Liver (tissue), 9 donors: ENCODE data around the gene TNS4. TPM values are rescaled to one million over a fixed set of nuclear protein-coding genes. Genes with fewer than 3 reads are reported as not detected.
A peak's percentile ranks its signal among the peaks of the same experiment; 100 is the strongest.

Source experiments
- DNase-seq: peaks from one replicate; pipeline ENCODE4 v3.0.0-alpha.2; 2017; ENCODE audit warnings: low spot score
- H3K27ac ChIP-seq, 2 donors: one replicate each; pipeline ENCODE4 v1.7.0; 2013; ENCODE audit warnings: inconsistent platforms in 2 of 2, low read length in 2 of 2, control low read depth in 1 of 2, low read depth in 1 of 2, mild to moderate bottlenecking in 1 of 2
- H3K27me3 ChIP-seq, 4 donors: one replicate each; pipeline versions ENCODE4 v1.6.1 to v1.7.0; 2013; ENCODE audit warnings: low read length in 3 of 4, inconsistent platforms in 1 of 4, mild to moderate bottlenecking in 1 of 4, moderate library complexity in 1 of 4; ENCODE audit not compliant: control insufficient read depth in 4 of 4, insufficient read depth in 4 of 4
- H3K36me3 ChIP-seq, 4 donors: one replicate each; pipeline versions ENCODE4 v1.6.1 to v1.7.0; 2013; ENCODE audit warnings: low read length in 3 of 4, mild to moderate bottlenecking in 3 of 4, low read depth in 1 of 4, moderate library complexity in 1 of 4; ENCODE audit not compliant: control insufficient read depth in 4 of 4, insufficient read depth in 3 of 4
- H3K4me1 ChIP-seq, 4 donors: one replicate each; pipeline versions ENCODE4 v1.6.1 to v1.7.0; 2013; ENCODE audit warnings: low read length in 3 of 4, mild to moderate bottlenecking in 3 of 4, moderate library complexity in 1 of 4; ENCODE audit not compliant: control insufficient read depth in 4 of 4, insufficient read depth in 4 of 4
- H3K4me3 ChIP-seq, 3 donors: one replicate each; pipeline versions ENCODE4 v1.6.1 to v1.7.0; 2013; ENCODE audit warnings: low read length in 3 of 3, control low read depth in 1 of 3, low read depth in 1 of 3, mild to moderate bottlenecking in 1 of 3
- H3K9ac ChIP-seq, 2 donors: one replicate each; pipeline ENCODE4 v1.7.0; 2013; ENCODE audit warnings: low read length in 2 of 2, mild to moderate bottlenecking in 2 of 2, moderate library complexity in 2 of 2, control low read depth in 1 of 2, low read depth in 1 of 2
- H3K9me3 ChIP-seq, 4 donors: one replicate each; pipeline versions ENCODE4 v1.6.1 to v1.7.0; 2013; ENCODE audit warnings: low read length in 3 of 4; ENCODE audit not compliant: control insufficient read depth in 4 of 4
- EGR1 ChIP-seq, 2 donors: IDR thresholded peaks; 2 replicates each; pipeline ENCODE4 v1.6.1; 2016 to 2018; ENCODE audit warnings: antibody characterized with exemption in 2 of 2, low read depth in 2 of 2
- FOXA1 ChIP-seq: IDR thresholded peaks from 2 replicates; pipeline ENCODE4 v1.6.1; 2016; ENCODE audit warnings: antibody characterized with exemption
- HNF4A ChIP-seq, 2 donors: conservative IDR thresholded peaks; 2 replicates each; pipeline ENCODE4 v1.6.1; 2016; ENCODE audit warnings: antibody characterized with exemption in 2 of 2, mild to moderate bottlenecking in 2 of 2
- HNF4G ChIP-seq: IDR thresholded peaks from 2 replicates; pipeline ENCODE4 v1.6.1; 2016; ENCODE audit warnings: antibody characterized with exemption
- JUND ChIP-seq, 2 donors: IDR thresholded peaks; 2 replicates each; pipeline ENCODE4 v1.6.1; 2016; ENCODE audit warnings: antibody characterized with exemption in 2 of 2
- NR2F2 ChIP-seq: IDR thresholded peaks from 2 replicates; pipeline ENCODE4 v1.6.1; 2016; ENCODE audit warnings: antibody characterized with exemption
- RAD21 ChIP-seq, 2 donors: IDR thresholded peaks; 2 replicates each; pipeline ENCODE4 v1.6.1; 2016; ENCODE audit warnings: antibody characterized with exemption in 2 of 2, mild to moderate bottlenecking in 2 of 2
- RXRA ChIP-seq, 2 donors: IDR thresholded peaks; 2 replicates each; pipeline ENCODE4 v1.6.1; 2017 to 2018; ENCODE audit warnings: antibody characterized with exemption in 2 of 2, mild to moderate bottlenecking in 1 of 2
- SP1 ChIP-seq: IDR thresholded peaks from 2 replicates; pipeline ENCODE4 v1.6.1; 2018; ENCODE audit warnings: antibody characterized with exemption, mild to moderate bottlenecking
- WGBS: extraction: QIAGEN DNeasy Blood & Tissue Kit; methylation state at CpG from one replicate; pipeline ENCODE4 v1.1.7; 2013; 5-methylcytosine and 5-hydroxymethylcytosine counted together
- polyA plus RNA-seq, 2 donors: library from polyadenylated mRNA; stranded (reverse) in 1 of 2; unstranded in 1 of 2; fragments of 200-250 nt in 1 of 2; fragments of >200 nt in 1 of 2; fragmentation: Nextera tagmentation in 1 of 2; extraction: Ambion mirVana in 1 of 2; gene quantifications; one replicate each; pipeline versions ENCODE4 v1.2.1 to v1.2.3, GENCODE V29; 2013 to 2015
- total RNA-seq, 2 donors: library from RNA; depleted of rRNA; stranded (reverse); fragments of >200 nt; gene quantifications; one replicate each; pipeline ENCODE4 v1.2.3, GENCODE V29; 2014
- TF ChIP-seq, protein P1 (sequence below): fragments of 150-350 bp; IDR thresholded peaks from 2 replicates; pipeline ENCODE4 v1.5.1; 2017; ENCODE audit warnings: improper control_type of control experiment, low read depth, low read length; ENCODE audit not compliant: missing input control
- TF ChIP-seq, protein P2 (sequence below): IDR thresholded peaks from 2 replicates; pipeline ENCODE4 v1.6.1; 2016; ENCODE audit warnings: antibody characterized with exemption
- TF ChIP-seq, protein P3 (sequence below): IDR thresholded peaks from 2 replicates; pipeline ENCODE4 v1.6.1; 2016; ENCODE audit warnings: antibody characterized with exemption, mild to moderate bottlenecking
- TF ChIP-seq, protein P4 (sequence below): IDR thresholded peaks from 2 replicates; pipeline ENCODE4 v1.6.1; 2016; ENCODE audit warnings: antibody characterized with exemption
- donor health status: healthy.
- donor health status: healthy.
- donor health status: healthy.
- donor health status: healthy.
- donor health status: healthy.

TNS4 gene
- total and polyA plus RNA-seq, 4 donors: 0.08 TPM; not detected in 3

DNA sequence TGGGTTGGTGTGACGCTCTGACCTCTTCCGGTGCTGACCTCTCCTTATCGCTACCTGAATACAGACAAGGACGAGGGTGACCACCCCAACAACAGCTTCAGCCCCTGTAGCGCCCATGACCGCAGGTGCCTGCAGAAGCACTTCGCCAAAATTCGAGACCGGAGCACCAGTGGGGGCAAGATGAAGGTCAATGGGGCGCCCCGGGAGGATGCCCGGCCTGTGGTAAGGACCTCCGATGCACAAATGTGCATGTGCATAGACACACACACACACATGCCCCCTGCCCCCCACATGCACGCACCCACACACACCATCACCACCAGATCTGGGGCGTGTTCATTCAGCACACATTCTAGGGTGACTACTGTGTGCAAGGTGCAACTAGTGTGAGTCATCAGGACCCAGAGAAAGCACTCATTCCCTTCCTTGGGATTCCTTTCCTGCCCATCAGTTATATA, 48.5 kb downstream of the TNS4 start:
- Histone ChIP-seq H3K36me3 (peaks cover 19 to 55% (median 39%) of the 10 kb centered on the region in 4 donors), H3K9ac (no peak overlapping the region), H3K27me3 (no peaks in the 10 kb centered on the region), H3K9me3 (no peaks in the 10 kb centered on the region), H3K4me1 (peaks cover 19 to 95% (median 91%) of the 10 kb centered on the region in 4 donors), H3K27ac (peak overlapping the region; percentile 56 to 65), H3K4me3 (no peak overlapping the region)
- 78% methylated on average over 15 of the region's 15 CpGs for WGBS
- no peak for DNase-seq
- TF ChIP-seq HNF4G: no peak
- TF ChIP-seq, protein P1, sequence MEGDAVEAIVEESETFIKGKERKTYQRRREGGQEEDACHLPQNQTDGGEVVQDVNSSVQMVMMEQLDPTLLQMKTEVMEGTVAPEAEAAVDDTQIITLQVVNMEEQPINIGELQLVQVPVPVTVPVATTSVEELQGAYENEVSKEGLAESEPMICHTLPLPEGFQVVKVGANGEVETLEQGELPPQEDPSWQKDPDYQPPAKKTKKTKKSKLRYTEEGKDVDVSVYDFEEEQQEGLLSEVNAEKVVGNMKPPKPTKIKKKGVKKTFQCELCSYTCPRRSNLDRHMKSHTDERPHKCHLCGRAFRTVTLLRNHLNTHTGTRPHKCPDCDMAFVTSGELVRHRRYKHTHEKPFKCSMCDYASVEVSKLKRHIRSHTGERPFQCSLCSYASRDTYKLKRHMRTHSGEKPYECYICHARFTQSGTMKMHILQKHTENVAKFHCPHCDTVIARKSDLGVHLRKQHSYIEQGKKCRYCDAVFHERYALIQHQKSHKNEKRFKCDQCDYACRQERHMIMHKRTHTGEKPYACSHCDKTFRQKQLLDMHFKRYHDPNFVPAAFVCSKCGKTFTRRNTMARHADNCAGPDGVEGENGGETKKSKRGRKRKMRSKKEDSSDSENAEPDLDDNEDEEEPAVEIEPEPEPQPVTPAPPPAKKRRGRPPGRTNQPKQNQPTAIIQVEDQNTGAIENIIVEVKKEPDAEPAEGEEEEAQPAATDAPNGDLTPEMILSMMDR: no peak
- TF ChIP-seq, protein P2, sequence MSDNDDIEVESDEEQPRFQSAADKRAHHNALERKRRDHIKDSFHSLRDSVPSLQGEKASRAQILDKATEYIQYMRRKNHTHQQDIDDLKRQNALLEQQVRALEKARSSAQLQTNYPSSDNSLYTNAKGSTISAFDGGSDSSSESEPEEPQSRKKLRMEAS: no peak
- TF ChIP-seq RXRA (IDR thresholded peaks at IDR 0.05): no peak
- no peak for TF ChIP-seq FOXA1
- TF ChIP-seq, protein P3, sequence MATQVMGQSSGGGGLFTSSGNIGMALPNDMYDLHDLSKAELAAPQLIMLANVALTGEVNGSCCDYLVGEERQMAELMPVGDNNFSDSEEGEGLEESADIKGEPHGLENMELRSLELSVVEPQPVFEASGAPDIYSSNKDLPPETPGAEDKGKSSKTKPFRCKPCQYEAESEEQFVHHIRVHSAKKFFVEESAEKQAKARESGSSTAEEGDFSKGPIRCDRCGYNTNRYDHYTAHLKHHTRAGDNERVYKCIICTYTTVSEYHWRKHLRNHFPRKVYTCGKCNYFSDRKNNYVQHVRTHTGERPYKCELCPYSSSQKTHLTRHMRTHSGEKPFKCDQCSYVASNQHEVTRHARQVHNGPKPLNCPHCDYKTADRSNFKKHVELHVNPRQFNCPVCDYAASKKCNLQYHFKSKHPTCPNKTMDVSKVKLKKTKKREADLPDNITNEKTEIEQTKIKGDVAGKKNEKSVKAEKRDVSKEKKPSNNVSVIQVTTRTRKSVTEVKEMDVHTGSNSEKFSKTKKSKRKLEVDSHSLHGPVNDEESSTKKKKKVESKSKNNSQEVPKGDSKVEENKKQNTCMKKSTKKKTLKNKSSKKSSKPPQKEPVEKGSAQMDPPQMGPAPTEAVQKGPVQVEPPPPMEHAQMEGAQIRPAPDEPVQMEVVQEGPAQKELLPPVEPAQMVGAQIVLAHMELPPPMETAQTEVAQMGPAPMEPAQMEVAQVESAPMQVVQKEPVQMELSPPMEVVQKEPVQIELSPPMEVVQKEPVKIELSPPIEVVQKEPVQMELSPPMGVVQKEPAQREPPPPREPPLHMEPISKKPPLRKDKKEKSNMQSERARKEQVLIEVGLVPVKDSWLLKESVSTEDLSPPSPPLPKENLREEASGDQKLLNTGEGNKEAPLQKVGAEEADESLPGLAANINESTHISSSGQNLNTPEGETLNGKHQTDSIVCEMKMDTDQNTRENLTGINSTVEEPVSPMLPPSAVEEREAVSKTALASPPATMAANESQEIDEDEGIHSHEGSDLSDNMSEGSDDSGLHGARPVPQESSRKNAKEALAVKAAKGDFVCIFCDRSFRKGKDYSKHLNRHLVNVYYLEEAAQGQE: no peak
- TF ChIP-seq RAD21 (IDR thresholded peaks at IDR 0.05): no peak
- TF ChIP-seq EGR1 (IDR thresholded peaks at IDR 0.05; ENCODE audit: low read depth in 2 of 2): no peak
- TF ChIP-seq HNF4A (conservative IDR thresholded peaks at IDR 0.05): no peak

DNA sequence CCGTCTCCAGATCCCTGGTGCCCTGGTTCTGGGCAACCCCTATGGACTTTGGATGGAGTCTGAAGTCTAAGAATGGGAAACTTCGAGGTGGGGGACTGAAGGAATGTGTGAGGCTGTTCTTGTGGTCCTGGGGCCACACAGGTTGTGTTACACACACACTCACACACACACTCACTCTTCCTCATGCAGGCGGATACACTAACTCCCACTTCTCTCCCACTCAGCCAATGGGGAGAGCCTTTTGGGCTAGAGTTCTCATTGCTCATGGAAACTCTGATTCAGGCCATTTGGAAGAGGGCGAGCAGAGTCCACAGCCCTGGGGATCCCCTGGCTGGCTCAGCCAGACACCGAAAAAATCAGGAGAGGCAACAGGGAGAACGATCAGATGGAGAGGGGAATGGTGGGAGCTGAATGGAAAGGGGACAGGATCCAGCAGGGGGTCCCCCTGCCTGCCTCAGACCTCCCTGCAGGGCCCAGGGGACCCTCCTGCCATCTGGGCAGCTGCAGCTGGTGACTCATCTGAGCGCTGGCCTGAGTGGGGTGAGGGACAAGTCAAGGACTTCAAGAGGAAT, 49.1 kb downstream of the TNS4 start:
- TF ChIP-seq SP1 (peak; percentile 57), HNF4A (conservative IDR thresholded peaks at IDR 0.05) (peak; percentile 69 to 83), JUND (IDR thresholded peaks at IDR 0.05) (peak; percentile 97 to 98), EGR1 (IDR thresholded peaks at IDR 0.05; ENCODE audit: low read depth in 2 of 2) (peak; percentile 55 to 70), RAD21 (IDR thresholded peaks at IDR 0.05) (peak in 1 of 2 donors; percentile 21), NR2F2 (no peak), RXRA (IDR thresholded peaks at IDR 0.05) (peak; percentile 33 to 47)
- TF ChIP-seq, protein P2: no peak
- TF ChIP-seq, protein P4, sequence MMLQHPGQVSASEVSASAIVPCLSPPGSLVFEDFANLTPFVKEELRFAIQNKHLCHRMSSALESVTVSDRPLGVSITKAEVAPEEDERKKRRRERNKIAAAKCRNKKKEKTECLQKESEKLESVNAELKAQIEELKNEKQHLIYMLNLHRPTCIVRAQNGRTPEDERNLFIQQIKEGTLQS: peak; percentile 89
- TF ChIP-seq, protein P3: peak; percentile 33
- Histone ChIP-seq H3K4me3 (no peak overlapping the region), H3K27me3 (no peaks in the 10 kb centered on the region), H3K9me3 (no peaks in the 10 kb centered on the region), H3K36me3 (peaks cover 17 to 49% (median 34%) of the 10 kb centered on the region in 4 donors), H3K4me1 (peaks cover 21 to 95% (median 91%) of the 10 kb centered on the region in 4 donors), H3K27ac (peak overlapping the region; percentile 56 to 65), H3K9ac (peak overlapping the region in 1 of 2 donors; percentile 14)
- DNase-seq: no peak
- WGBS: 40% methylated on average over 7 of the region's 7 CpGs
